HepG2 (cell line): ENCODE data around the gene PEAK3. TPM values are rescaled to one million over a fixed set of nuclear protein-coding genes. Genes with fewer than 3 reads are reported as not detected.
A peak's percentile ranks its signal among the peaks of the same experiment; 100 is the strongest.

Experiments
- DNMT3B ChIP-seq: conservative IDR thresholded peaks from 2 replicates; pipeline ENCODE4 v1.6.1; 2016; ENCODE audit warnings: missing biosample characterization, control low read depth
- MZF1 ChIP-seq: sonication (generic); formaldehyde crosslinking; IDR thresholded peaks from 2 replicates; pipeline ENCODE4 v1.8.1; 2023; ENCODE audit warnings: mild to moderate bottlenecking, missing genetic modification reagents, borderline replicate concordance
- NONO ChIP-seq, 2 experiments: fragments of 450-650 bp in 1 of 2; sonication (generic) in 1 of 2; formaldehyde crosslinking in 1 of 2; IDR thresholded peaks in 1 of 2; conservative IDR thresholded peaks in 1 of 2; 2 replicates each; pipeline versions ENCODE4 v1.6.1 to v1.8.0; 2017 to 2022; ENCODE audit warnings: mild to moderate bottlenecking in 1 of 2, missing genetic modification reagents in 1 of 2, moderate library complexity in 1 of 2
- PATZ1 ChIP-seq: sonication (generic); formaldehyde crosslinking; IDR thresholded peaks from 2 replicates; pipeline ENCODE4 v1.4.0; 2020; ENCODE audit warnings: missing genetic modification reagents
- PLSCR1 ChIP-seq: sonication (generic); formaldehyde crosslinking; IDR thresholded peaks from 2 replicates; pipeline ENCODE4 v1.5.0; 2020; ENCODE audit warnings: missing genetic modification reagents, mild to moderate bottlenecking, borderline replicate concordance
- SKI ChIP-seq: fragments of 450-650 bp; IDR thresholded peaks from one replicate; pipeline ENCODE4 v1.6.1; 2018; ENCODE audit warnings: mild to moderate bottlenecking; ENCODE audit not compliant: partially characterized antibody
- TCF7L2 ChIP-seq: IDR thresholded peaks from 2 replicates; pipeline ENCODE4 v1.6.1; 2011; ENCODE audit warnings: mild to moderate bottlenecking, low read depth, low read length, moderate library complexity
- U2AF1 ChIP-seq: fragments of 200-400 bp; formaldehyde crosslinking; optimal IDR thresholded peaks from 2 replicates; pipeline ENCODE3; 2017; ENCODE audit warnings: mild to moderate bottlenecking, low read depth, low read length
- ZNF850 ChIP-seq: sonication (generic); formaldehyde crosslinking; conservative IDR thresholded peaks from 2 replicates; pipeline ENCODE4 v1.9.0; 2021; ENCODE audit warnings: mild to moderate bottlenecking, missing genetic modification reagents
- polyA plus RNA-seq, 8 experiments: library from polyadenylated mRNA; depleted of rRNA in 3 of 8; stranded (reverse) in 7 of 8; unstranded in 1 of 8; fragments of >200 nt; fragmentation: Illumina TruSeq in 4 of 8; extraction: Trizol in 4 of 8; gene quantifications; 2 replicates each; pipeline versions ENCODE4 v1.2.1 to v1.2.3, GENCODE V29; 2011 to 2016; ENCODE audit warnings: low read depth in 4 of 8, missing spikeins in 1 of 8, mixed read lengths in 1 of 8; ENCODE audit not compliant: insufficient read depth in 1 of 8
- total RNA-seq, 5 experiments: library from RNA; depleted of rRNA; stranded (reverse); fragments of >200 nt; fragmentation: Illumina TruSeq; extraction: Trizol; gene quantifications; 2 replicates each; pipeline ENCODE4 v1.2.3, GENCODE V29; 2016; ENCODE audit warnings: low read depth in 1 of 5
- TF ChIP-seq, protein P1 (sequence below): sonication (generic); formaldehyde crosslinking; IDR thresholded peaks from 2 replicates; pipeline ENCODE4 v1.5.1; 2020; ENCODE audit warnings: mild to moderate bottlenecking, missing genetic modification reagents, moderate library complexity
- TF ChIP-seq, protein P2 (sequence below): IDR thresholded peaks from 2 replicates; pipeline ENCODE4 v1.6.1; 2012; ENCODE audit warnings: low read depth, low read length, improper control_type of control experiment
- TF ChIP-seq, protein P3 (sequence below): IDR thresholded peaks from 2 replicates; pipeline ENCODE4 v1.6.1; 2016; ENCODE audit warnings: mild to moderate bottlenecking, missing biosample characterization, missing genetic modification reagents
- TF ChIP-seq, protein P4 (sequence below): sonication (generic); formaldehyde crosslinking; IDR thresholded peaks from 2 replicates; pipeline ENCODE4 v1.5.1; 2020; ENCODE audit warnings: mild to moderate bottlenecking, missing genetic modification reagents, borderline replicate concordance

PEAK3 gene
- total and polyA plus RNA-seq, 2 of the 13 experiments (the other 11 are each of a cell fraction or from before 2014, with no cell fraction given): not detected

DNA sequence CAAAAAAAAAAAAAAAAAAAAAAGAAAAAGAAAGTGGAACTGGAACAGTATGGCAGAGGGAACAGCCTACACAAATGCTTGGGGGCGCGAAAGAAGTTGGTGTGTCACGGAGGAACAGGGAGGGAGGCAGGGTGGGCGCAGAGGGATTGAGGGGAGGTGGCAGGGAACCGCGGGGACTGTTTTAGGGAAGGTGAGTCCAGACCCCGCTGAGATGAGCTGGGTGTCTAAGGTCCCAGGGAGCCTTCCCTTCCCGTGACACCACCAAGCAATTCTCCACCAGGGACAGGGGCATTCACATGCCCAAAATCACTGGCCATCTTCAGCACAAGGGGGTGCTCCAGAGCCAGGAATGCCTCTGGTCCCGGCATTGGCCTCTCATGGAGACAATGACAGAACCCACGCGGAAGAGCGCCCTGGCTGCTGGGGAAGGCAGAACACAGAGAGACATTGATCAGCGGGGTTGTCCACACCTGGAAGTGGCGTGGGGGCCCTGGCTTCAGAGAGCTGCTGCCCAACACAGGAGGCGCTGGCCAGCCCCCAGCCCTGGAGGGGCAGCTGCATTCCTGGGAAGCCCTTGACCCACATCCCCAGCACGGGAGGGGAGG, 6.9 kb downstream of the PEAK3 start (continued):
- TF ChIP-seq, protein P1, sequence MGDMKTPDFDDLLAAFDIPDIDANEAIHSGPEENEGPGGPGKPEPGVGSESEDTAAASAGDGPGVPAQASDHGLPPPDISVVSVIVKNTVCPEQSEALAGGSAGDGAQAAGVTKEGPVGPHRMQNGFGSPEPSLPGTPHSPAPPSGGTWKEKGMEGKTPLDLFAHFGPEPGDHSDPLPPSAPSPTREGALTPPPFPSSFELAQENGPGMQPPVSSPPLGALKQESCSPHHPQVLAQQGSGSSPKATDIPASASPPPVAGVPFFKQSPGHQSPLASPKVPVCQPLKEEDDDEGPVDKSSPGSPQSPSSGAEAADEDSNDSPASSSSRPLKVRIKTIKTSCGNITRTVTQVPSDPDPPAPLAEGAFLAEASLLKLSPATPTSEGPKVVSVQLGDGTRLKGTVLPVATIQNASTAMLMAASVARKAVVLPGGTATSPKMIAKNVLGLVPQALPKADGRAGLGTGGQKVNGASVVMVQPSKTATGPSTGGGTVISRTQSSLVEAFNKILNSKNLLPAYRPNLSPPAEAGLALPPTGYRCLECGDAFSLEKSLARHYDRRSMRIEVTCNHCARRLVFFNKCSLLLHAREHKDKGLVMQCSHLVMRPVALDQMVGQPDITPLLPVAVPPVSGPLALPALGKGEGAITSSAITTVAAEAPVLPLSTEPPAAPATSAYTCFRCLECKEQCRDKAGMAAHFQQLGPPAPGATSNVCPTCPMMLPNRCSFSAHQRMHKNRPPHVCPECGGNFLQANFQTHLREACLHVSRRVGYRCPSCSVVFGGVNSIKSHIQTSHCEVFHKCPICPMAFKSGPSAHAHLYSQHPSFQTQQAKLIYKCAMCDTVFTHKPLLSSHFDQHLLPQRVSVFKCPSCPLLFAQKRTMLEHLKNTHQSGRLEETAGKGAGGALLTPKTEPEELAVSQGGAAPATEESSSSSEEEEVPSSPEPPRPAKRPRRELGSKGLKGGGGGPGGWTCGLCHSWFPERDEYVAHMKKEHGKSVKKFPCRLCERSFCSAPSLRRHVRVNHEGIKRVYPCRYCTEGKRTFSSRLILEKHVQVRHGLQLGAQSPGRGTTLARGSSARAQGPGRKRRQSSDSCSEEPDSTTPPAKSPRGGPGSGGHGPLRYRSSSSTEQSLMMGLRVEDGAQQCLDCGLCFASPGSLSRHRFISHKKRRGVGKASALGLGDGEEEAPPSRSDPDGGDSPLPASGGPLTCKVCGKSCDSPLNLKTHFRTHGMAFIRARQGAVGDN (CRISPR knock-in tag): peak; percentile 65
- TF ChIP-seq SKI (no peak), ZNF850 (CRISPR knock-in tag) (no peak), NONO (IDR thresholded peaks at IDR 0.05) (no peak), NONO (CRISPR knock-in tag; conservative IDR thresholded peaks at IDR 0.05) (peak; percentile 51; the same call in 1 of the 2 replicates), U2AF1 (no peak), PATZ1 (CRISPR knock-in tag) (no peak), TCF7L2 (no peak), DNMT3B (no peak), PLSCR1 (CRISPR knock-in tag) (no peak), MZF1 (CRISPR knock-in tag) (no peak)
- TF ChIP-seq, protein P2, sequence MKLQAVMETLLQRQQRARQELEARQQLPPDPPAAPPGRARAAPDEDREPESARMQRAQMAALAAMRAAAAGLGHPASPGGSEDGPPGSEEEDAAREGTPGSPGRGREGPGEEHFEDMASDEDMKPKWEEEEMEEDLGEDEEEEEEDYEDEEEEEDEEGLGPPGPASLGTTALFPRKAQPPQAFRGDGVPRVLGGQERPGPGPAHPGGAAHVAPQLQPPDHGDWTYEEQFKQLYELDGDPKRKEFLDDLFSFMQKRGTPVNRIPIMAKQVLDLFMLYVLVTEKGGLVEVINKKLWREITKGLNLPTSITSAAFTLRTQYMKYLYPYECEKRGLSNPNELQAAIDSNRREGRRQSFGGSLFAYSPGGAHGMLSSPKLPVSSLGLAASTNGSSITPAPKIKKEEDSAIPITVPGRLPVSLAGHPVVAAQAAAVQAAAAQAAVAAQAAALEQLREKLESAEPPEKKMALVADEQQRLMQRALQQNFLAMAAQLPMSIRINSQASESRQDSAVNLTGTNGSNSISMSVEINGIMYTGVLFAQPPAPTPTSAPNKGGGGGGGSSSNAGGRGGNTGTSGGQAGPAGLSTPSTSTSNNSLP: no peak
- TF ChIP-seq, protein P3, sequence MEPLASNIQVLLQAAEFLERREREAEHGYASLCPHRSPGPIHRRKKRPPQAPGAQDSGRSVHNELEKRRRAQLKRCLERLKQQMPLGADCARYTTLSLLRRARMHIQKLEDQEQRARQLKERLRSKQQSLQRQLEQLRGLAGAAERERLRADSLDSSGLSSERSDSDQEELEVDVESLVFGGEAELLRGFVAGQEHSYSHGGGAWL (CRISPR knock-in tag): no peak
- TF ChIP-seq, protein P4, sequence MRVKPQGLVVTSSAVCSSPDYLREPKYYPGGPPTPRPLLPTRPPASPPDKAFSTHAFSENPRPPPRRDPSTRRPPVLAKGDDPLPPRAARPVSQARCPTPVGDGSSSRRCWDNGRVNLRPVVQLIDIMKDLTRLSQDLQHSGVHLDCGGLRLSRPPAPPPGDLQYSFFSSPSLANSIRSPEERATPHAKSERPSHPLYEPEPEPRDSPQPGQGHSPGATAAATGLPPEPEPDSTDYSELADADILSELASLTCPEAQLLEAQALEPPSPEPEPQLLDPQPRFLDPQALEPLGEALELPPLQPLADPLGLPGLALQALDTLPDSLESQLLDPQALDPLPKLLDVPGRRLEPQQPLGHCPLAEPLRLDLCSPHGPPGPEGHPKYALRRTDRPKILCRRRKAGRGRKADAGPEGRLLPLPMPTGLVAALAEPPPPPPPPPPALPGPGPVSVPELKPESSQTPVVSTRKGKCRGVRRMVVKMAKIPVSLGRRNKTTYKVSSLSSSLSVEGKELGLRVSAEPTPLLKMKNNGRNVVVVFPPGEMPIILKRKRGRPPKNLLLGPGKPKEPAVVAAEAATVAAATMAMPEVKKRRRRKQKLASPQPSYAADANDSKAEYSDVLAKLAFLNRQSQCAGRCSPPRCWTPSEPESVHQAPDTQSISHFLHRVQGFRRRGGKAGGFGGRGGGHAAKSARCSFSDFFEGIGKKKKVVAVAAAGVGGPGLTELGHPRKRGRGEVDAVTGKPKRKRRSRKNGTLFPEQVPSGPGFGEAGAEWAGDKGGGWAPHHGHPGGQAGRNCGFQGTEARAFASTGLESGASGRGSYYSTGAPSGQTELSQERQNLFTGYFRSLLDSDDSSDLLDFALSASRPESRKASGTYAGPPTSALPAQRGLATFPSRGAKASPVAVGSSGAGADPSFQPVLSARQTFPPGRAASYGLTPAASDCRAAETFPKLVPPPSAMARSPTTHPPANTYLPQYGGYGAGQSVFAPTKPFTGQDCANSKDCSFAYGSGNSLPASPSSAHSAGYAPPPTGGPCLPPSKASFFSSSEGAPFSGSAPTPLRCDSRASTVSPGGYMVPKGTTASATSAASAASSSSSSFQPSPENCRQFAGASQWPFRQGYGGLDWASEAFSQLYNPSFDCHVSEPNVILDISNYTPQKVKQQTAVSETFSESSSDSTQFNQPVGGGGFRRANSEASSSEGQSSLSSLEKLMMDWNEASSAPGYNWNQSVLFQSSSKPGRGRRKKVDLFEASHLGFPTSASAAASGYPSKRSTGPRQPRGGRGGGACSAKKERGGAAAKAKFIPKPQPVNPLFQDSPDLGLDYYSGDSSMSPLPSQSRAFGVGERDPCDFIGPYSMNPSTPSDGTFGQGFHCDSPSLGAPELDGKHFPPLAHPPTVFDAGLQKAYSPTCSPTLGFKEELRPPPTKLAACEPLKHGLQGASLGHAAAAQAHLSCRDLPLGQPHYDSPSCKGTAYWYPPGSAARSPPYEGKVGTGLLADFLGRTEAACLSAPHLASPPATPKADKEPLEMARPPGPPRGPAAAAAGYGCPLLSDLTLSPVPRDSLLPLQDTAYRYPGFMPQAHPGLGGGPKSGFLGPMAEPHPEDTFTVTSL (CRISPR knock-in tag): no peak
